ENCODE results near the gene C9orf153. TPM values are rescaled to one million over a fixed set of nuclear protein-coding genes. Genes with fewer than 3 reads are reported as not detected.

The C9orf153 gene
- total and polyA plus RNA-seq, 3 donors from 2014 or later, result 5.0 to 24.4 (median 10.2) TPM

- TF ChIP-seq POLR2A (IDR thresholded peaks at IDR 0.05) (no peak), CTCF (IDR thresholded peaks at IDR 0.05) (no peak)
- H3K4me3 ChIP-seq, result no peak overlapping the region
- intact Hi-C loops (cut with DNase I; ENCODE audit: low total_unique reads), result no loop called here
- no peaks in the 10 kb centered on the region for H3K9me3 ChIP-seq
- H3K36me3 ChIP-seq (ENCODE audit: low read depth, missing control alignments), result no peaks in the 10 kb centered on the region
- no peak for DNase-seq
- WGBS, 2 donors, result 83 to 86% methylated on average over 2 of the region's 2 CpGs
- H3K4me1 ChIP-seq, result no peaks in the 10 kb centered on the region
- H3K27ac ChIP-seq, result no peak overlapping the region
- no peaks in the 10 kb centered on the region for H3K27me3 ChIP-seq
Measured at GRCh38 chr9:86186696-86187095, 72.8 kb downstream of the C9orf153 start.

- no peaks in the 10 kb centered on the region for H3K9me3 ChIP-seq
- no peaks in the 10 kb centered on the region for H3K27me3 ChIP-seq
- H3K4me1 ChIP-seq, result no peaks in the 10 kb centered on the region
- H3K36me3 ChIP-seq (ENCODE audit: low read depth, missing control alignments), result no peaks in the 10 kb centered on the region
- H3K4me3 ChIP-seq, result no peak overlapping the region
- WGBS, 2 donors, result 67 to 72% methylated on average over 7 of the region's 7 CpGs
- no peak overlapping the region for H3K27ac ChIP-seq
- TF ChIP-seq POLR2A (IDR thresholded peaks at IDR 0.05) (no peak), CTCF (IDR thresholded peaks at IDR 0.05) (no peak)
- DNase-seq, result no peak
- intact Hi-C loops (cut with DNase I; ENCODE audit: low total_unique reads), result no loop called here
Measured at GRCh38 chr9:86185872-86186271, 73.6 kb downstream of the C9orf153 start.

- H3K4me1 ChIP-seq, result no peaks in the 10 kb centered on the region
- H3K36me3 ChIP-seq (ENCODE audit: low read depth, missing control alignments), result no peaks in the 10 kb centered on the region
- H3K27ac ChIP-seq, result no peak overlapping the region
- DNase-seq, result no peak
- WGBS, 2 donors, result 79 to 96% methylated on average over 4 of the region's 4 CpGs
- H3K27me3 ChIP-seq, result no peaks in the 10 kb centered on the region
- no peaks in the 10 kb centered on the region for H3K9me3 ChIP-seq
- no peak overlapping the region for H3K4me3 ChIP-seq
- intact Hi-C loops (cut with DNase I; ENCODE audit: low total_unique reads), result no loop called here
- TF ChIP-seq POLR2A (IDR thresholded peaks at IDR 0.05) (no peak), CTCF (IDR thresholded peaks at IDR 0.05) (no peak)
Measured at GRCh38 chr9:86184138-86184524, 75.3 kb downstream of the C9orf153 start.

GRCh38 chr9:86183229-86184137, 76.0 kb downstream of the C9orf153 start:
- H3K9me3 ChIP-seq, result no peaks in the 10 kb centered on the region
- TF ChIP-seq POLR2A (IDR thresholded peaks at IDR 0.05) (no peak), CTCF (IDR thresholded peaks at IDR 0.05) (no peak)
- no peaks in the 10 kb centered on the region for H3K4me1 ChIP-seq
- WGBS, 2 donors, result 55 to 81% methylated on average over 1 of the region's 1 CpG
- DNase-seq, result no peak
- intact Hi-C loops (cut with DNase I; ENCODE audit: low total_unique reads), result no loop called here
- no peaks in the 10 kb centered on the region for H3K27me3 ChIP-seq
- H3K36me3 ChIP-seq (ENCODE audit: low read depth, missing control alignments), result no peaks in the 10 kb centered on the region
- H3K4me3 ChIP-seq, result no peak overlapping the region
- H3K27ac ChIP-seq, result no peak overlapping the region

Data from testis (tissue), 3 donors.